H1 (cell line): ENCODE measurements around the gene CD300LG. TPM values are rescaled to one million over a fixed set of nuclear protein-coding genes. Genes with fewer than 3 reads are reported as not detected.

Experiments used
- CTCF ChIA-PET: fragments of 300-600 bp; sonication (Branson Sonifier 250); formaldehyde crosslinking; loops from one replicate; lab custom pipeline; 2021; ENCODE audit not compliant: partially characterized antibody; lab: Charles Lee
- POLR2A ChIA-PET: fragments of 300-600 bp; sonication (Branson Sonifier 250); formaldehyde crosslinking; loops from one replicate; lab custom pipeline; 2021; ENCODE audit warnings: inconsistent platforms; ENCODE audit not compliant: partially characterized antibody; lab: Charles Lee
- DNase-seq, 2 experiments: peaks; one replicate each; pipeline versions ENCODE4 v3.0.0 to v3.0.0-alpha.2; 2010 to 2022; ENCODE audit warnings: low spot score in 2 of 2, low read depth in 1 of 2, mixed read lengths in 1 of 2
- FAIRE-seq: peaks from 2 replicates; lab custom pipeline; 2011; peaks lifted over from hg19 to GRCh38; lab: Jason Lieb, UNC
- H2AFZ ChIP-seq: 2 replicates; pipeline ENCODE4 v1.8.1; 2012; ENCODE audit warnings: low read length, inconsistent platforms
- H2AK5ac ChIP-seq: 2 replicates; pipeline ENCODE4 v1.6.1; 2013; ENCODE audit warnings: low read depth, low read length
- H2BK120ac ChIP-seq: replicated peaks from 2 replicates; pipeline ENCODE3; 2013; ENCODE audit warnings: low read depth, low read length, inconsistent platforms
- H2BK12ac ChIP-seq: 2 replicates; pipeline ENCODE4 v1.6.1; 2013; ENCODE audit warnings: low read depth, low read length
- H2BK15ac ChIP-seq: 2 replicates; pipeline ENCODE4 v1.6.1; 2013; ENCODE audit warnings: low read length
- H2BK20ac ChIP-seq: 2 replicates; pipeline ENCODE4 v1.6.1; 2013; ENCODE audit warnings: low read length
- H2BK5ac ChIP-seq: 2 replicates; pipeline ENCODE4 v1.6.1; 2013; ENCODE audit warnings: low read depth, low read length
- H3K14ac ChIP-seq: 2 replicates; pipeline ENCODE4 v1.6.1; 2013; ENCODE audit warnings: inconsistent platforms; ENCODE audit not compliant: insufficient read length
- H3K18ac ChIP-seq: 2 replicates; pipeline ENCODE4 v1.6.1; 2013; ENCODE audit warnings: low read length; ENCODE audit errors: extremely low read depth
- H3K23ac ChIP-seq: 2 replicates; pipeline ENCODE4 v1.6.1; 2013; ENCODE audit warnings: inconsistent platforms; ENCODE audit not compliant: insufficient read length
- H3K23me2 ChIP-seq: 2 replicates; pipeline ENCODE4 v1.6.1; 2013; ENCODE audit warnings: low read depth, low read length
- H3K27ac ChIP-seq: 2 replicates; pipeline ENCODE4 v1.6.1; 2011; ENCODE audit warnings: low read depth, low read length, inconsistent platforms
- H3K27me3 ChIP-seq, 4 experiments: replicated peaks in 1 of 4; 1 replicate in 1 of 4; 2 replicates in 3 of 4; pipeline versions ENCODE4 v1.6.1 to v1.8.1; 2011 to 2013; ENCODE audit warnings: low read length in 3 of 4, mild to moderate bottlenecking in 3 of 4, inconsistent platforms in 2 of 4, mixed read lengths in 2 of 4, moderate library complexity in 1 of 4; ENCODE audit not compliant: control insufficient read depth in 3 of 4, insufficient read depth in 3 of 4; ENCODE audit errors: extremely low read depth in 1 of 4
- H3K36me3 ChIP-seq, 4 experiments: 2 replicates each; pipeline versions ENCODE4 v1.6.1 to v1.8.1; 2011 to 2013; ENCODE audit warnings: mild to moderate bottlenecking in 4 of 4, low read length in 3 of 4, moderate library complexity in 2 of 4, control low read depth in 1 of 4, inconsistent platforms in 1 of 4; ENCODE audit not compliant: insufficient read depth in 4 of 4, control insufficient read depth in 2 of 4
- H3K4ac ChIP-seq: replicated peaks from 2 replicates; pipeline ENCODE3; 2013; ENCODE audit warnings: low read length, low read depth, mixed read lengths, inconsistent platforms; ENCODE audit not compliant: insufficient read length
- H3K4me1 ChIP-seq, 4 experiments: replicated peaks in 1 of 4; 1 replicate in 1 of 4; 2 replicates in 3 of 4; pipeline versions ENCODE4 v1.6.1 to v1.8.1; 2011 to 2013; ENCODE audit warnings: low read length in 3 of 4, inconsistent platforms in 2 of 4, mixed read lengths in 1 of 4; ENCODE audit not compliant: insufficient read depth in 4 of 4, control insufficient read depth in 3 of 4
- H3K4me2 ChIP-seq, 2 experiments: 2 replicates each; pipeline versions ENCODE4 v1.6.1 to v1.8.1; 2011 to 2013; ENCODE audit warnings: low read depth in 2 of 2, low read length in 2 of 2, control low read depth in 1 of 2, inconsistent platforms in 1 of 2, mild to moderate bottlenecking in 1 of 2; ENCODE audit not compliant: insufficient read depth in 1 of 2
- H3K4me3 ChIP-seq, 4 experiments: fragments of 200-600, 300-600 bp in 1 of 4; sonication (generic), shearing (Covaris generic), sonication (Bioruptor Twin) in 1 of 4; 2 replicates each; pipeline versions ENCODE4 v1.5.1 to v1.8.1; 2011 to 2016; ENCODE audit warnings: low read length in 4 of 4, low read depth in 3 of 4, control low read depth in 2 of 4, inconsistent platforms in 2 of 4, mild to moderate bottlenecking in 2 of 4, mixed read lengths in 1 of 4, moderate library complexity in 1 of 4; ENCODE audit not compliant: insufficient read depth in 2 of 4; ENCODE audit errors: extremely low read depth in 1 of 4
- H3K56ac ChIP-seq: replicated peaks from 2 replicates; pipeline ENCODE3; 2013; ENCODE audit warnings: low read depth, mild to moderate bottlenecking, mixed read lengths, low read length, inconsistent platforms; ENCODE audit not compliant: insufficient read length
- H3K79me1 ChIP-seq: 2 replicates; pipeline ENCODE4 v1.6.1; 2013; ENCODE audit warnings: low read depth, low read length, control low read depth
- H3K79me2 ChIP-seq, 2 experiments: 2 replicates each; pipeline versions ENCODE4 v1.6.1 to v1.8.1; 2012 to 2013; ENCODE audit warnings: low read length in 2 of 2, mild to moderate bottlenecking in 2 of 2, inconsistent platforms in 1 of 2; ENCODE audit not compliant: insufficient read depth in 2 of 2, control insufficient read depth in 1 of 2
- H3K9ac ChIP-seq, 4 experiments: replicated peaks in 1 of 4; 1 replicate in 1 of 4; 2 replicates in 3 of 4; pipeline versions ENCODE4 v1.6.1 to v1.8.1; 2011 to 2013; ENCODE audit warnings: low read depth in 3 of 4, low read length in 3 of 4, control low read depth in 2 of 4, mild to moderate bottlenecking in 2 of 4, moderate library complexity in 2 of 4, inconsistent platforms in 1 of 4; ENCODE audit errors: extremely low read depth in 1 of 4
- H3K9me3 ChIP-seq, 2 experiments: 2 replicates each; pipeline versions ENCODE4 v1.6.1 to v1.8.1; 2012 to 2013; ENCODE audit warnings: mild to moderate bottlenecking in 2 of 2, moderate library complexity in 2 of 2, control low read depth in 1 of 2, inconsistent platforms in 1 of 2, low read depth in 1 of 2, low read length in 1 of 2, mixed read lengths in 1 of 2; ENCODE audit not compliant: insufficient read depth in 2 of 2
- H4K20me1 ChIP-seq, 2 experiments: replicated peaks in 1 of 2; 2 replicates each; pipeline versions ENCODE3 to v1.8.1; 2011 to 2013; ENCODE audit warnings: inconsistent platforms in 2 of 2, low read length in 2 of 2, mild to moderate bottlenecking in 1 of 2; ENCODE audit not compliant: insufficient read depth in 2 of 2, control insufficient read depth in 1 of 2
- H4K5ac ChIP-seq: 2 replicates; pipeline ENCODE4 v1.6.1; 2013; ENCODE audit warnings: low read length, low read depth, mixed read lengths, inconsistent platforms; ENCODE audit not compliant: insufficient read length
- H4K8ac ChIP-seq: 2 replicates; pipeline ENCODE4 v1.8.0; 2013; ENCODE audit warnings: mild to moderate bottlenecking, moderate library complexity, low read length, inconsistent platforms; ENCODE audit not compliant: insufficient read depth; ENCODE audit errors: extremely low read depth
- H4K91ac ChIP-seq: replicated peaks from 2 replicates; pipeline ENCODE3; 2013; ENCODE audit warnings: low read length, mixed read lengths, inconsistent platforms; ENCODE audit not compliant: insufficient read length
- EZH2 ChIP-seq: fragments of 200-600 bp; sonication (generic); IDR thresholded peaks from 2 replicates; pipeline ENCODE4 v1.7.1; 2012; ENCODE audit warnings: low read depth, mild to moderate bottlenecking, moderate library complexity, low read length, inconsistent platforms; ENCODE audit not compliant: severe bottlenecking
- FOSL1 ChIP-seq: IDR thresholded peaks from 2 replicates; pipeline ENCODE4 v1.6.1; 2011; ENCODE audit warnings: mild to moderate bottlenecking, low read depth, low read length, moderate library complexity; ENCODE audit not compliant: insufficient read depth
- GTF2F1 ChIP-seq: IDR thresholded peaks from 2 replicates; pipeline ENCODE4 v1.6.1; 2012; ENCODE audit warnings: low read depth, low read length, improper control_type of control experiment, borderline replicate concordance
- JUND ChIP-seq: IDR thresholded peaks from 2 replicates; pipeline ENCODE4 v1.6.1; 2011; ENCODE audit warnings: mild to moderate bottlenecking, improper control_type of control experiment, low read length
- MAX ChIP-seq: IDR thresholded peaks from 2 replicates; pipeline ENCODE4 v1.6.1; 2012; ENCODE audit warnings: inconsistent platforms
- RBBP5 ChIP-seq: IDR thresholded peaks from 2 replicates; pipeline ENCODE4 v1.7.1; 2012; ENCODE audit warnings: low read depth, mild to moderate bottlenecking, inconsistent platforms, low read length, moderate library complexity, borderline replicate concordance
- RNF2 ChIP-seq: fragments of 200-900, 300-1000 bp; sonication (generic); IDR thresholded peaks from 2 replicates; pipeline ENCODE4 v1.7.1; 2016; ENCODE audit warnings: borderline replicate concordance, low read depth, mild to moderate bottlenecking, antibody characterized with exemption, low read length; ENCODE audit not compliant: poor library complexity, severe bottlenecking; ENCODE audit errors: missing control alignments
- SAP30 ChIP-seq: fragments of 300-600 bp; sonication (generic); IDR thresholded peaks from 2 replicates; pipeline ENCODE4 v1.7.1; 2012; ENCODE audit warnings: low read length, moderate library complexity, mild to moderate bottlenecking, inconsistent platforms; ENCODE audit not compliant: insufficient read depth, insufficient replicate concordance
- SP1 ChIP-seq: IDR thresholded peaks from 2 replicates; pipeline ENCODE4 v1.6.1; 2011; ENCODE audit warnings: low read depth, low read length
- SUZ12 ChIP-seq: fragments of 200-600 bp; sonication (generic); IDR thresholded peaks from 2 replicates; pipeline ENCODE4 v1.6.1; 2012; ENCODE audit warnings: mild to moderate bottlenecking, inconsistent platforms, low read length, moderate library complexity, mixed read lengths
- TEAD4 ChIP-seq: IDR thresholded peaks from 2 replicates; pipeline ENCODE4 v1.6.1; 2012; ENCODE audit warnings: low read depth, low read length, inconsistent platforms, mixed read lengths
- WGBS, 2 experiments: shearing (Covaris generic) in 1 of 2; methylation state at CpG; one replicate each; pipeline versions ENCODE4 v1.1.6 to v1.1.7; 2013 to 2015; ENCODE audit warnings: low lambda C conversion rate in 2 of 2, mixed read lengths in 2 of 2, inconsistent platforms in 1 of 2, low coverage in 1 of 2, missing lambda C conversion rate in 1 of 2; ENCODE audit not compliant: insufficient replicate concordance in 2 of 2, insufficient coverage in 1 of 2, insufficient read length in 1 of 2; ENCODE audit errors: extremely low coverage in 1 of 2, missing lambda C conversion rate in 1 of 2; 5-methylcytosine and 5-hydroxymethylcytosine counted together
- polyA plus RNA-seq, 7 experiments: library from polyadenylated mRNA; depleted of rRNA in 3 of 7; stranded (reverse) in 5 of 7; unstranded in 2 of 7; fragments of >200 nt in 5 of 7; fragments of 200-250 nt in 2 of 7; gene quantifications; 1 replicate in 5 of 7; 2 replicates in 1 of 7; 4 replicates in 1 of 7; pipeline versions ENCODE4 v1.2.1 to v1.2.3, GENCODE V29; 2011 to 2013; ENCODE audit warnings: missing spikeins in 2 of 7, mixed read lengths in 2 of 7
- total RNA-seq: library from RNA; stranded (reverse); fragmentation: NEBNext Ultra II Directional; extraction: Animal tissue kit (Norgen Biotek cat#: 25700); gene quantifications from 2 replicates; pipeline ENCODE4 v1.2.1, GENCODE V29; 2021

CD300LG gene
- total and polyA plus RNA-seq, 2 of the 8 experiments (the other 6 are each of a cell fraction or from before 2014, with no cell fraction given), result 0.06 TPM; not detected in 1

DNA sequence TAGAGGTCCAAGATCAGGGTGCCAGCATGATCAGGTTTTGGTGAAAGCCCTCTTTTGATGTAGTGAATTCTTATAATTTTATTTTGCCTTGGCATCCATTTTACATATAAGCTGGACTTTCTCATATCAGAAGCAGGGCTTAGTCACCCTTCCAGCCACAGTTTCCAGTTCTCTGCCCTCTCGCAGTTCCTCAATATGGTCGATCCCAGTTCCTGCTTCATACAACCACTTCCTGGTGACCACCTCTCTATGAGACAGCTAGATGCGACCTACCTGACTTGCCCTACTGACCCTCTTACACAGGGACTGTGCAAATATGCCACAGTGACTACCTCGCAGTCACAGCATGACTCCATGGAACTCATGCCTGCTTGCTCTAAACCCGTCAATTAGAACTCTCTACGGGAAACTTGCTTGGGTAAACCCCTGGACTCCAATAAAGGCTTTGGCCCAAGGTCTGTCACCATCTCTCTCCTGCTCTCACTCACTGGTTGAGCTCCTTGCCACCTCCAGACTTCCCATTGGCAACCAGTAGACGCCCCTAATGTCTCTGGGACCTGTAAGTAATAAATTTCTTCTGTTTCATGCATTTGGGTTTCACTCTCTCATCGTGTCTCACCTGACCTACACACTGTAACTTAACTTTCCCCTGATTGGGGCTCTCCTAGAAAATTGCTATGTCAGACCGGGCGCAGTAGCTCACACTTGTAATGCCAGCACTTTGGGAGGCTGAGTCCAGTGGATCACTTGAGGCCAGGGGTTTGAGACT lies 21.4 kb downstream of the CD300LG start:
- Histone ChIP-seq H3K36me3 (no peaks in the 10 kb centered on the region), H2AK5ac (0 out of 2 replicates have a peak overlapping the region, but pooled peaks have one; percentile 75), H2AFZ (no peak overlapping the region), H3K9me3 (no peaks in the 10 kb centered on the region), H3K14ac (no peak overlapping the region), H4K91ac (peak overlapping the region; percentile 96), H4K20me1 (no peaks in the 10 kb centered on the region), H3K18ac (no peak overlapping the region), H3K79me1 (no peaks in the 10 kb centered on the region), H3K4me2 (no peak overlapping the region), H3K23me2 (no peaks in the 10 kb centered on the region), H2BK20ac (no peak overlapping the region), H3K23ac (no peak overlapping the region), H4K5ac (no peak overlapping the region), H3K79me2 (no peaks in the 10 kb centered on the region), H3K27ac (no peak overlapping the region), H4K8ac (no peak overlapping the region), H2BK120ac (no peak overlapping the region), H3K9ac (no peak overlapping the region), H3K56ac (no peak overlapping the region), H2BK12ac (0 out of 2 replicates have a peak overlapping the region, but pooled peaks have one; percentile 50), H3K4me3 (no peak overlapping the region), H2BK5ac (no peak overlapping the region), H3K4me1 (no peaks in the 10 kb centered on the region), H3K27me3 (peaks cover 0 to 3% (median 1%) of the 10 kb centered on the region in 4 experiments; a peak in 3 of 7 replicates), H2BK15ac (no peak overlapping the region), H3K4ac (no peak overlapping the region)
- 88% methylated on average over 10 of the region's 10 CpGs; no CpG with 5 or more reads in 1 of the 2 experiments for WGBS, 2 experiments
- CTCF ChIA-PET, result interaction anchor here (0.7 to 6.6 kb wide), 5 partner anchors 8 to 41 kb away, joined by 3 to 61 read pairs (median 3); partner anchors contain the start of gene CD300LG
- FAIRE-seq (no peak), DNase-seq (no peak)
- POLR2A ChIA-PET, result interaction anchor here (1.7 kb wide), 1 partner anchor 10 kb away, joined by 5 read pairs; no protein-coding TSS in a partner anchor
- TF ChIP-seq SAP30 (no peak), EZH2 (no peak), SP1 (no peak), FOSL1 (no peak), TEAD4 (no peak), GTF2F1 (no peak), RBBP5 (no peak), JUND (no peak), RNF2 (no peak), SUZ12 (no peak), MAX (no peak)
